Common myeloid progenitor, CD34-positive (primary cell): ENCODE data around the gene PYCARD.

ENCODE experiments used
- CTCF ChIA-PET: fragments of 350-600 bp; sonication (Branson Sonifier 250); formaldehyde crosslinking; loops from one replicate; lab custom pipeline; 2021; ENCODE audit warnings: antibody characterized with exemption; lab: Charles Lee
- POLR2A ChIA-PET: fragments of 350-600 bp; sonication (Branson Sonifier 250); formaldehyde crosslinking; loops from one replicate; lab custom pipeline; 2021; ENCODE audit warnings: antibody characterized with exemption; lab: Charles Lee
- DNase-seq, 3 donors: peaks; one replicate each; pipeline versions ENCODE4 v3.0.0 to v3.0.0-alpha.2; 2013
- H3K27ac ChIP-seq, 2 experiments: 1 replicate in 1 of 2; 2 replicates in 1 of 2; pipeline ENCODE4 v1.7.0; 2013; ENCODE audit warnings: inconsistent platforms in 2 of 2, low read length in 2 of 2, mild to moderate bottlenecking in 2 of 2, low read depth in 1 of 2, moderate library complexity in 1 of 2; ENCODE audit not compliant: severe bottlenecking in 2 of 2, insufficient read depth in 1 of 2, poor library complexity in 1 of 2
- H3K27me3 ChIP-seq, 5 experiments: replicated peaks in 2 of 5; 1 replicate in 3 of 5; 2 replicates in 2 of 5; pipeline versions ENCODE4 v1.6.1 to v1.7.0; 2013; ENCODE audit warnings: low read length in 4 of 5, mild to moderate bottlenecking in 2 of 5, moderate library complexity in 2 of 5, inconsistent platforms in 1 of 5; ENCODE audit not compliant: insufficient read depth in 5 of 5, control insufficient read depth in 4 of 5
- H3K36me3 ChIP-seq, 4 experiments: 1 replicate in 2 of 4; 2 replicates in 2 of 4; pipeline versions ENCODE4 v1.6.1 to v1.7.0; 2013; ENCODE audit warnings: low read length in 3 of 4, control low read depth in 1 of 4, mild to moderate bottlenecking in 1 of 4; ENCODE audit not compliant: control insufficient read depth in 4 of 4, insufficient read depth in 4 of 4
- H3K4me1 ChIP-seq, 4 experiments: 1 replicate in 3 of 4; 2 replicates in 1 of 4; pipeline versions ENCODE4 v1.6.1 to v1.7.1; 2013; ENCODE audit warnings: low read length in 3 of 4, mild to moderate bottlenecking in 3 of 4, control low read depth in 1 of 4, inconsistent platforms in 1 of 4, moderate library complexity in 1 of 4; ENCODE audit not compliant: control insufficient read depth in 4 of 4, insufficient read depth in 4 of 4; ENCODE audit errors: control extremely low read depth in 1 of 4
- H3K4me3 ChIP-seq, 7 experiments: 1 replicate in 4 of 7; 2 replicates in 3 of 7; pipeline versions ENCODE4 v1.5.1 to v1.7.0; 2013; ENCODE audit warnings: mild to moderate bottlenecking in 7 of 7, low read length in 6 of 7, moderate library complexity in 6 of 7, inconsistent platforms in 2 of 7, low read depth in 2 of 7, control low read depth in 1 of 7; ENCODE audit not compliant: insufficient read depth in 4 of 7, control insufficient read depth in 1 of 7; ENCODE audit errors: extremely low read depth in 1 of 7
- H3K9me3 ChIP-seq, 5 experiments: 1 replicate in 4 of 5; 2 replicates in 1 of 5; pipeline versions ENCODE4 v1.6.1 to v1.7.1; 2013; ENCODE audit warnings: low read length in 4 of 5, mild to moderate bottlenecking in 2 of 5, inconsistent platforms in 1 of 5, low read depth in 1 of 5, moderate library complexity in 1 of 5; ENCODE audit not compliant: control insufficient read depth in 4 of 5, insufficient read depth in 2 of 5; ENCODE audit errors: control extremely low read depth in 1 of 5
- WGBS: methylation state at CpG from one replicate; pipeline ENCODE4 v1.1.5; 2013; ENCODE audit not compliant: insufficient coverage; 5-methylcytosine and 5-hydroxymethylcytosine counted together

PYCARD gene

DNA sequence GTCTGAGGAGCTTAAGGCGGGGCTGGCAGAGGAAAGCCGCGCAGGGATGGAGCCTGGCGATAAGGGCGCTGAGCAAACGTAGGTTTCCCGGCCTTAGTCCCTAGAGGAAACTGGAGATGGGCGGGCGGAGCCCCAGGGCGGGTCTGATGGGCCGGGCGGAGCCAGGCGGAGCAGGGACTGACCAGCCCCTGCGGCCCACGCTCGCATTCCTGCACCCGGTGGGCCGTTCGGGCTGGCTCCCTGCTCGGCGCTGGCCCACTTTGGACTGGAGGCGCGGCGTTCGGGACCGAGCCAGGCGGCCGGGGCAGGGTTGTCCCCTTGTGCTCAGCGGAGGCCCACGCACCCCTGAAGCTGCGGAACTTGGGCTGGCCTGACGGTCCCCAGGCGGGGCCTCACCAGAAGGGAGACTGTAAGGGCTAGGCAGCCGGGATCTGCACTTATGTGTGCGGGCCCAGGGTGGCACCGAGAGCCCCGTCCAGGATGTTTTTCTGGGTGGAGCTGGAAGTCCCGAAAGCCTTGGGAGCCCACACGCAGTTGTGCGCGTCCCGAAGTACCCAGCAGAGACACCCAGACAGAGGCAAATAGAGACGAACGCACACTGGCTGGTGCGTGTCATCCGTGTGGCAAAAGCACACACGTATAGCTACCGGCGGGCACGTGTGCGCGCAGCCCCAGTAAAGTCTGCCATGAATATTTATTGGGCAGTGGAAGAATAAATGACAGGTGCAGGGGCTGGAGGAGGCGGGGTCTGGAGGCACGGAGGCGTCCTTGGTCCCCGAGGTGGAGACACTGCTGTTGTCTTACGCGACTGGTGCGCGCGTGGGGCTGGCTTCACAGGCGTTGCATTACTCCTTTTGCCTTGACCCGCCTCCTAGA, 13.0 kb upstream of the PYCARD start:
- no peaks in the 10 kb centered on the region for H3K9me3 ChIP-seq
- H3K27ac ChIP-seq, result no peak overlapping the region
- peak in 2 of 3 donors; percentile 49 to 60 for DNase-seq
- H3K4me1 ChIP-seq, result peaks cover 2 to 40% (median 33%) of the 10 kb centered on the region in 4 experiments
- POLR2A ChIA-PET, result interaction anchor here (0.5 to 1.2 kb wide), 2 partner anchors 13 to 35 kb away, joined by 4 to 5 read pairs; partner anchors contain the start of gene PYCARD
- CTCF ChIA-PET, result interaction anchor here (1.1 to 2.9 kb wide), 3 partner anchors 11 to 40 kb away, joined by 3 to 12 read pairs (median 3); partner anchors contain the start of gene PYCARD
- WGBS, result under 1% methylated on average over 54 of the region's 63 CpGs
- H3K27me3 ChIP-seq, result peaks cover 0 to 32% (median 24%) of the 10 kb centered on the region in 5 experiments
- H3K36me3 ChIP-seq, result no peaks in the 10 kb centered on the region
- H3K4me3 ChIP-seq, result peak overlapping the region in 6 of 7 experiments; percentile 43 to 70 (median 51)

GRCh38 chr16:31214708-31215286, 12.2 kb upstream of the PYCARD start:
- peak in 2 of 3 donors; percentile 61 to 75 for DNase-seq
- Histone ChIP-seq H3K4me3 (peak overlapping the region in 4 of 7 experiments; percentile 46 to 70 (median 60)), H3K27me3 (peaks cover 0 to 32% (median 24%) of the 10 kb centered on the region in 5 experiments), H3K9me3 (no peaks in the 10 kb centered on the region), H3K36me3 (no peaks in the 10 kb centered on the region), H3K27ac (no peak overlapping the region), H3K4me1 (peaks cover 2 to 40% (median 33%) of the 10 kb centered on the region in 4 experiments)
- ChIA-PET CTCF (interaction anchor here (1.0 to 2.9 kb wide), 4 partner anchors 10 to 51 kb away, joined by 3 to 12 read pairs (median 3); partner anchors contain the start of gene PYCARD), POLR2A (interaction anchor here (0.5 to 1.2 kb wide), 3 partner anchors 12 to 83 kb away, joined by 4 to 5 read pairs (median 4); partner anchors contain the start of gene PYCARD)
- WGBS, result 6% methylated on average over 44 of the region's 58 CpGs

DNA sequence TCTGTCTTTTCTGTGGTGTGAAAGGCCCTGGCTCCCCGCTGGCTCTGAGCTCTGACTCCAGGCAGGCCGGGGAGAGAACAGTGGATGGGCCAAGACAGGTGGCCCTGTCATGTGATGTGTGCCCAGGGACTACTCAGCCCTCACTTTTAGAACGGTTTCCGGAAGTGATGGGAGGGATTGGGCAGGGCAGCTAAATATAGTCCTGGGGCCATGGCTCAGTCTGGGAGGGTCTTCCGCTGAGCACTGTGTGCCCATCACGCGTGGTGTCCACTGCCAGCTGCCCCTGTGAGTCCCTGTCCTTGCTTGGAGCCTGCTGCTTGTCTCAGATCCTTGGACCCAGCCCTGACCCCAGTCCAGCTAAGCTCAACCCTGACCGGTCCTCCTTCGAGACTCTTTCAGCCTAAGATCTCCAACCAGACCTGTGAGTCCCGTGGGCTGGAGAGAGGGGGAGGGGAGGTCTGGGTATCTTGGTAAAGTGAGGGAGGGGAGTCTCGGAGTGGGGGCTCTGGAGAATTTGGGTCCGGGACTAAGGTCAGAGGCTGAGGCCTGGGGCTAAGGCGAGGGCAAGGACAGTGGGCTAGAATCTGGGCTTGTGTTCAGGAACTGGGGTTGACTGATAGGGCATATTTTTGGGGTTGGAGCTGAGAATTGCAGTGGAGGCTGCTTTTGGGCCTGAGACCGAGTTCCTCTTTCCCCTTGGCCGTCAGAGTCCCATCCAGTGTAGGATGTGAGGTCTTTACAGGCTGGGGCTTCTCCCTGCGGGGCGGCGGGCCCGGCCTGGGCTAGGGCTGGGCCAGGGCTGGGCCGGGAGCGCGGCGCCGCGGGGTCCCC, 11.5 kb upstream of the PYCARD start, which contains the start of gene TRIM72:
TRIM72 (plus strand) TSS at position 243 of the 831 bp plus-strand sequence. CDS start 620 bp downstream, outside the sequence.
- H3K4me1 ChIP-seq, result peaks cover 2 to 40% (median 33%) of the 10 kb centered on the region in 4 experiments
- no peaks in the 10 kb centered on the region for H3K9me3 ChIP-seq
- no peaks in the 10 kb centered on the region for H3K36me3 ChIP-seq
- H3K27ac ChIP-seq, result no peak within 1 kb of the TSS
- peak within 1 kb of the TSS in 2 of 7 experiments; percentile 56 to 70 for H3K4me3 ChIP-seq
- peaks cover 0 to 32% (median 24%) of the 10 kb centered on the region in 5 experiments for H3K27me3 ChIP-seq
- peak in 1 of 3 donors; percentile 58 for DNase-seq
- POLR2A ChIA-PET, result interaction anchor here (1.1 to 1.2 kb wide), 2 partner anchors 11 to 84 kb away, joined by 4 read pairs; partner anchors contain the start of gene PYCARD
- CTCF ChIA-PET, result interaction anchor here (1.0 to 2.9 kb wide), 3 partner anchors 9 to 52 kb away, joined by 3 to 12 read pairs (median 3); partner anchors contain the start of gene PYCARD
- 83% methylated on average over 19 of the region's 25 CpGs for WGBS

DNA sequence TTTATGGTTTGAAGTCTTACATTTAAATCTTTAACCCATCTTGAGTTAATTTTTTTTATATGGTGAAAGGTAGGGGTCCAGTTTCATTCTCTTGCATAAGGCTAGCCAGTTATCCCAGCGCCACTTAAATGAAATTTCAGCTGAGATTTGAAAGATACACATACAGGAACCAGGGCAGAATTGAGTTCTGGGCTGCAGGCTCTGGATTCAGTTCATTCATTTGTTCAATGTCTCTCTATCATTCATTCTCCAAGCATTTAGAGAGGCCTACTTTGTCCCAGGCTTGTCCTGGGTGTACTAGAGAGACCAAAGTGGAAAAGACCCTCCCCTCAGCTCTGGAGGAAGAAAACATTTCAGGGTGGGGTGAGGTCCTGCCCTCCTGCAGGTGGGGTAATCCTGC, 10.8 kb upstream of the PYCARD start:
- Histone ChIP-seq H3K4me1 (peaks cover 2 to 40% (median 33%) of the 10 kb centered on the region in 4 experiments), H3K27me3 (peaks cover 0 to 32% (median 24%) of the 10 kb centered on the region in 5 experiments), H3K4me3 (no peak overlapping the region), H3K27ac (no peak overlapping the region), H3K9me3 (no peaks in the 10 kb centered on the region), H3K36me3 (no peaks in the 10 kb centered on the region)
- 100% methylated on average over 1 of the region's 1 CpG for WGBS
- ChIA-PET POLR2A (no interaction called here), CTCF (interaction anchor here (2.9 kb wide), 1 partner anchor 10 kb away, joined by 12 read pairs; the partner anchor contains the start of gene PYCARD)
- DNase-seq, result no peak

DNA sequence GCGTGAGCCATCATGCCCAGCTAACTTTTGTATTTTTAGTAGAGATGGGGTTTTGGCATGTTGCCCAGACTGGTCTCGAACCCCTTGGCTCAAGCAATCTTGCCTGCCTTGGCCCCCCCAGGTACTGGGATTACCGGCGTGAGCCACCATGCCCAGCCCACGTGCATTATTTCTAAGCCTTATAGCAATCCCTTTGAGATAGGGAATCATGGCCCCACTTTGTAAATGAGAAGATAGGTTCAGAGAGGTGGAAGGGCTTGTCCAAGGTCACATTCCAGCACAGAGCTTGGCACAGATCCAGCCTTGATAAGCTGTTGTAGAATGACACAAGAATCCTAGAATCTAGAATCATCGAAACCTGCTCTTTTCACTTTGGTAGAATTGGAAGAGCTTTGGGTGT, 4.2 kb upstream of the PYCARD start:
- no peaks in the 10 kb centered on the region for H3K27me3 ChIP-seq
- H3K4me1 ChIP-seq, result peaks cover 0 to 17% (median 12%) of the 10 kb centered on the region in 4 experiments
- no peaks in the 10 kb centered on the region for H3K36me3 ChIP-seq
- no peak for DNase-seq
- H3K27ac ChIP-seq, result no peak overlapping the region
- ChIA-PET POLR2A (interaction anchor here (0.6 to 1.2 kb wide), 2 partner anchors 21 to 49 kb away, joined by 3 read pairs; no protein-coding TSS in a partner anchor), CTCF (interaction anchor here (0.8 to 2.6 kb wide), 3 partner anchors 10 to 238 kb away, joined by 3 to 7 read pairs (median 3); partner anchors contain the start of gene PYDC1)
- 84% methylated on average over 4 of the region's 6 CpGs for WGBS
- H3K4me3 ChIP-seq, result no peak overlapping the region
- no peaks in the 10 kb centered on the region for H3K9me3 ChIP-seq
